NCI-H2227 (cell line): Measurements from ENCODE around the gene MYOCOS.
"Not testable (repeated sequence)": the region's sequence is repeated elsewhere in the genome, so short reads cannot be mapped to it uniquely, and the experiment has no call there.

Source experiments
- DNase-seq: peaks from one replicate; lab custom pipeline; 2025; ENCODE audit not compliant: unreplicated experiment; lab: John Stamatoyannopoulos, UW

The MYOCOS gene, protein sequence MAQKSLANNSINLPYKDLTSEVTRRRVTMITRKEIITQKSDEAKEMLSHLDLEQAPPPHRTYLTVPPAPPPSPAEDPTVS

DNA sequence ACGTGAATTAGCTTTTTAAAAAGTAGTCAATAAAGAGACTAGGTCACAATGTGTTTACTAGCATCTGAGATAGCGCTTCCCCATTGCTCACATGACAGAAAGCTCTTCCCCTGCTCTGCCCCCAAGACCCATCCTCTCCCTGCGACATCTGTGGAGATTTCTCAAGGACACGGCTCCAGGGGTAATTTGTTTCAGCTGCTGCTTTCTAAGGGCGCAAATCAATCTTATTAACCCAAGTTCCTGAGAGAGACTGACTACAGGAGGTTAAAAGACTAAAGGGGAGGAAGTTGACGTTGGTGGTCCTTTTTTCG is at the start of gene MYOCOS:
TSS of gene MYOCOS (plus strand) at position 92 of the 311 bp plus-strand sequence. CDS start 1,641 bp downstream, outside the sequence.
- DNase-seq, result peak; percentile 9

DNA sequence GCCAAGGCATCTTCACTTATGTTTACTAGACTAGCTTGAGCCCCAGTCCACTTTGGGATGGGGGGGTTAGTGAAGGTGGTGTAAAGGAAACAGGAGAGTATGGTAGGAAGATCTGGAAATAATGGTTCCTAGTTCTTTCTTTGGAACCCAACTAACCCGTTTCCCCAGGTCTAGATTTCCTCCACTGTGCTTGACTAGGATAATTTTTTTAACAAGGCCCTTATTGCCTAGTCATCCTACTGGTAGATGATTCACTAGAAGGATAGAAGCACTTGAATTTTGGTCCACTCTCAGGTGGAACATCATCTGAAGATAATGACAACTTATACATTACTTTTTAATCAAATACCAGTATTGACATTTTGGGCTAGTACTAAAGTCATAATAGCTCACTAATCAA is 45.9 kb upstream of the MYOCOS start:
- DNase-seq, result no peak

DNA sequence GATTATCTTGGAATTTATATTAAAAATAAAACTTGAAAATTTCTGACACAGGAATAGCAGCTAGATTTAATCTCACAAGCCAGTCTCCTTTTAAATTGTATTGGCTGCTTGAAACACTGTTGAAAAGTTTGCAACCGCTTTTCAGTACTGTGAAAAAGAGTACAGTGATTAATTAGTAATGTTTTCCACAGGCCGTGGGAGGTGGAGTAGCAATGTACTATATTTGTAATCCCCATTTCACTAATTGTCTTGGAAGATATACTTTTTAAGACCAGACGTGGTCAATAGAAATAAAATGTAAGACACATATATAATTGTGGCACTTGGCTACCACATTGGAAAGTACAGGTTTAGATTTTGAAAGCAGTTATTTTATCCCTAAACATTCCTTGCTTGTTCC is 40.8 kb upstream of the MYOCOS start:
- DNase-seq, result no peak

DNA sequence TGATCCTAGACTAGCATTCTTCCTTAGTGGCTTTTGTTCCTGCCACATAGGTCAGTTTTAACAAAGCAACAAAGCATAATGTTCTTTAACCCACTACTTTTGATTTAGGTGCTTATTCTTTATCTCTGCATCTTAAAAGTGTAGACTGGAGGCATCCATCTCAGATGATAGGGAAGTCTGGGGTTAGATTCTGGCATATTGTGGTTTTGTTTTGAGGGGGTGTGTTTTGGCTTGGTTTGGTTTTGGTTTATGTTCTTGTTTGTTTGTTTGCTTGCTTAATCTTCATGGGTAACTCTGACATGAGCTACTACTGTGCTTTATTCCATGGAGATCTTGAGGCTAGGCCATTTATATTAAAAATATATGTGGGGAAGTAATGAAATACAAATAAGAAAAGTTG is 40.3 kb upstream of the MYOCOS start:
- DNase-seq, result no peak

DNA sequence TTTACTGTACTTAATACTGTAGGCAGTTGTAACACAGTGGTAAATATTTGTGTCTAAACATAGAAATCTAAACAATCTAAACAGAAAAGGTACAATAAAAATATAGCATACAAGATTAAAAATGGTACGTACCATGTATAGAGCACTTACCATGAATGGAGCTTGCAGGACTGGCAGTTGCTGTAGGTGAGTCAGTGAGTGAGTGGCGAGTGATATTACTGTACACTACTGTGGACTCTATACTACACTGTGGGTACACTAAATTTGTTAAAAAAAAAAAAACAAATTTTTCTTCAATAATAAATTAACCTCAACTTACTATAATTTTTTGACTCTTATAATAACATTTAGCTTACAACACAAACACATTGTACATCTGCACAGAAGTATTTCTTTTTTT is 39.5 kb upstream of the MYOCOS start:
- no peak for DNase-seq

DNA sequence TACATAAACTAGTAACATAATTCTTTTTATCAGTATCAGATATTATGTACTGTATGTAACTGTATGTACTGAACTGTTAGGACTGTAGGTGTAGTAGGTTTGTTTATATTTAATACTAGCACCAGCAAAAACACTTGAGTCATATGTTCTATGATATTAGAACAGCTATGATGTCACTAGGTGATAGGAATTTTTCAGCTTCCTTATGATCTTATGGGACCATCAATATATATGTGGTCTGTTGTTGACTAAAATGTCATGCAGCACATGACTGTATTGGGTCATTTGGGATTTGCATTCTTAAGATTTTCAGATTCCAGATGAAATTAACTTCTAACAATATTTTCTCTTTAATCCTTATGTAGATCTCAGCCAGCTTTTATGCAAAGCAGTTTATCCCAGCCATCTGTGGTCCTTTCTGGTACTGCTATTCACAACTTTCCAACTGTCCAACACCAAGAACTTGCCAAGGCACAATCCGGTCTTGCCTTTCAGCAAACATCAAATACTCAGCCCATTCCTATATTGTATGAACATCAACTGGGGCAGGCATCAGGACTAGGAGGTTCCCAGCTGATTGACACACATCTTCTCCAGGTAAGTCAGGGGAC is 38.3 kb upstream of the MYOCOS start:
- DNase-seq, result no peak

DNA sequence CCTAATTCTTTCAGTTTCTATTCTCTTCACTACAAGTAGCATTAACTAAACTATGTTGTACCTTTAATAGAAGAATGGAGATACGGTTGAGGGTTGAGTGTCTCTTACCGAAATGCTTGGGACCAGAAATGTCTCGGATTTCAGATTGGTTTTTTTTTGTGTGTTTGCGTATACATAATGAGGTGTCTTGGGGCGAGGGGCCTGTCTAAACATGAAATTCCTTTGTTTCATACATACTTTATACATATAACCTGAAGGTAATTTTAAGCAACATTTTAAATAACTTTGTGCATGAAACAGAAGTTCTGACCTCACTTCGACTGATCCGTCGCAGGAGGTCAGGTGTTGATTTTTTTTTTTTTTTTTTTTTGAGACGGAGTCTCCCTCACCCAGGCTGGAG is 36.3 kb upstream of the MYOCOS start:
- no peak for DNase-seq

DNA sequence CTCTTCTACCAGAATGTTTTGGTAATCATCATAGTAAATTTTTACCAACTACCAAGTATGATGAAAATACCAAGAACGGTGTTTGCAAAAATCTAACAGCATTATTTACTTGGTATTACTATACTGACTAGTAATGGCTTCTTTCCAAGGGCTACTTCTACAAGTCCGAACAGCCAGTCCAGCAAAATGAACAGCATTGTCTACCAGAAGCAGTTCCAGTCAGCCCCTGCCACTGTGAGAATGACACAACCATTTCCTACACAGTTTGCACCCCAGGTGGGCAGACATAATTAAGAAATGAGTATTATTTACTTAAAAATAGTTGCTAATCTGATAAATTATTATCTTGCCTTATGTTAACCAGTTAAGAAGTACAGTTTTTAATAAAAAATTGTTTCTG is 33.8 kb upstream of the MYOCOS start:
- DNase-seq, result no peak

DNA sequence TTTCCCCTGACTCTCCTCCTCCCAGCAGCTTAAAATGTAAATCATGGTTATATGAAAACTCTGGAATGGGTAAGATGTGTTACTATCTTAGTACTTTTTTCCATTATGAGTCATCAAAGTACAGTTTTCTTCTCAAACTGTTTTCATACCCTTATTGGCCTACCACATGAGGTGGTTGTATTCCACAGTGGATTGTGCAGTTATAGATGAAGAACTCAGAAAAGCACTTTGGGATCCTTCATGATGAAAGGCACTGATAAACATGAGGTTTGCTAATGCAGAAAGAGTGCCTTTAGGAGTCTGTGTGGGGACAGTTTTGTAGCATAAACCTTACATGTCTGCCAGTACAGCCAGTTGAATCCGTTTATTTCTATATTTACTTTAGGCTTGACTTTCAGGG is 32.0 kb upstream of the MYOCOS start:
- DNase-seq, result no peak

DNA sequence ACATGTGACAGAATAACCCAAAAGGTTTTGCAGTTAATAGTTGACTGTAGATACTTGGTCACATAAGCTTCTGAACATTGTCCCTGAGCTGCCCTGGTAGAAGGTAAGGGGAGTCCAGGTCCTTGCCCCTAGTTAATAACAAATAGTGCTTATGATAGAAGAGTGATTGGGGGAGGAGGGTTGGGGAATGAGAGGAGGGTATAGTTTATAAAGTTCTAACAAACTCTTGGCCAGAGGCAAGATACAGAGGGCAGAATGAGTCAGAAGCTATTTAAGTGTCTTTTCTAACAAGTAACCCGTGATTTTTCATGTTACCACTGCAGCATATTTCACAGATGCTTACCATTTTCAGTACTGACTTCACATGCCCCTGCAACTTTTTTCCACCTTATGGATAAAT is 26.7 kb upstream of the MYOCOS start:
- no peak for DNase-seq

DNA sequence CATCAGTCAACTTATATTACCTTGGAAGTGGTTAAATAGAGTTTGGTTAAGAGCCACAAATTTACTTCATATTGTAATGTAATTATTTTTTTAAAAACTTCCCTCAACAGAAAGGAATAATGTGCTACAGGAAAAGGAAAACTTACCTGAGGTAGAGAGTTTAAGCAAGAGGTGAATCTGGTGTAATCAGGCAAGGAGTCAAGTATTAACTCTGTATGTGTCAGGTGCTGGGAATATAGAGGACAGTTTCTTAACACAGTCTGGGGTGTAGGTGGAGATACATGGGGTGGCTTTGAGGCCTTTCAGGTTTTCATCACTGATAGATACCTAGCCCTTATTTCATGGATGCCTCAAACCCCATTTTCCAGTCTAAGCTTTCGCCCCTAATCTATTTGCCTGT is 25.9 kb upstream of the MYOCOS start:
- no peak for DNase-seq

DNA sequence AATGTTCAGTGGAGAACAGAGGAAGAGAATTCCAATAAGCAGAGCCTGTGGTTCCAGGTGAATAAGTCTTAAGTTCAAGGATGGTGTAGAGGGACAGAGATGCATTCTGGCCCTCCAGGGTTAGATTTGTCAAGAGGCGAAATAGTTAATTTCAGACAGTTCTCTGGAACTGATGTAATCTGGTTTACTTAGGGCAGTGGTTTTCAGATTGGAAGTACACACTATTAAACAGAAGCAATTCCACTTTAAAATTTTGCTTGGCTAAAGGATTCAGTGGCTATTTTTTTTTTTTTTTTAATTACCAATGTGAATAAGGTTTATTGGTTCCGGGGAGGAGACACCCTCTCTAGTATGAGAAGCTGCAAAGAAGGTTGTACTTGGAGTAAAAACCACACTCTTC is 25.3 kb upstream of the MYOCOS start:
- no peak for DNase-seq

DNA sequence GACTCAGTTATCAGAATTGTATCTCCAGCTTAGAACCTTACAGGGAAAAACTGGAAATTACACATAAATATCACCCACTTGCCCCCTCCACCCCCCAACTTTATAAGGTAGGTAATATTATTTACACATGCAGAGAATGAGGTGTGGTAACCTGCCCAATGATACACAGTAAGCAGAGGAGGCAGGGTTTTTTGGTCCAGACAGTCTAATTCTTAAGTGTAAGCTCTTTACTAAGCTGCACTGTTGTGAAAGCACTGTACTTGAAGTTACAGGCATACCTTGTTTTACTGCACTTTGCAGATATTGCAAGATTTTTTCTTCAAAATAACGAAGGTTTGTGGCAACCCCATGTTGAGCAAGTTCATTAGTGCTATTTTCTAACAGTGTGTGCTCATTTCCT is 24.8 kb upstream of the MYOCOS start:
- no peak for DNase-seq

DNA sequence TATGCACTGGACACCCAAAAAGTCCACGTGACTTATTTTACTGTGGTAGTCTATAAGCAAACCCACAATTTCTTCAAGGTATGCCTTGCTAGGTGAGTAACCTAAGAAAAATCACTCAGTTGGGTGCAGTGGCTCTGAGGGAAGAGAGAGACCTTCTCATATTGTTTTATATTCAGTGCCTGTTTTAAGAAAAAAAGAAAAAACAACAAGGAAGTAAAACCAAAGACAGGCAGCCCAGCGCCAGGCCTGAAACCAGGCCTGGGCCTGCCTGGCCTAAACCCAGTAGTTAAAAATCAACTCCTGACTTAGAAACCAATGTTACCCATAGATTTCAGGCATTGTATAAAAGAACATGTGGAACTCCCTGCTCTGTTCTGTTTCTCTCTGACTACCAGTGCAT is 21.7 kb upstream of the MYOCOS start:
- not testable (repeated sequence) for DNase-seq

DNA sequence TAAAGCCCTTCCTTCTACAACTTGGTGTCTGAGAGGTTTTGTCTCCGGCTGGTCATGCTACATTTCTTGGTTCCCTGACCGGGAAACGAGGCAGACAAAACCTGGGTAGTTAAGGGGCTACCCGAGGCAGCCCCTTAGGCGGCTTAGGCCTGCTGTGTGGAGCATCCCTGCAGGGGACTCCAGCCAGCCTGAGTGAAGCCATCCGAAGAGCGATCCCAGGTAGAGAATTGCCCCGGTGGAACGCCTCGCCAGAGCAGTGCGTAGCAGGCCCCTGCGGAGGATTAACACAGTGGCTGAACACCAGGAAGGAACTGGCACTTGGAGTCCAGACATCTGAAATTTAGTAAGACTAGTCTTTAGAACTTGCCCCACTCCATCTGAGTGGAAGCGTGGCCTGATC is 21.2 kb upstream of the MYOCOS start:
- DNase-seq, result no peak

DNA sequence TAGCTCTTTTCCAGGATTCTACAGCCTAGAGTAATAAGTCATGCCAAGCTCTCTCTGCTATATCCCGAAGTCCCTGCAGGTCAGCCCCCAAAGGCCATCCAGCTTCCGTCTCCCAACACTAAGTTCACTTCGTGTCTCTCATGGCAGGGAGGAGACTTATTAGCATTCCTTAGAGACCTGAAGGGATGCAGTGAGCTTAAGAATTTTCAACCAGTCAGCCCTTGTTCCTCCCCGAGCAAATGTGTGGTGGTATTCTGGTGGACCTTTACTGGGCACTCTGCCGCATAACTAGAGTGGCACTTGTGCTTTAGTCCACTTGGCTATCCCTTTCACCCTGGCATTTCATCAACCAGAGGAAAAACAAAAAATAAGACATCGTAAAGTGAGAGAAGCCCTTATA is 19.0 kb upstream of the MYOCOS start:
- not testable (repeated sequence) for DNase-seq

DNA sequence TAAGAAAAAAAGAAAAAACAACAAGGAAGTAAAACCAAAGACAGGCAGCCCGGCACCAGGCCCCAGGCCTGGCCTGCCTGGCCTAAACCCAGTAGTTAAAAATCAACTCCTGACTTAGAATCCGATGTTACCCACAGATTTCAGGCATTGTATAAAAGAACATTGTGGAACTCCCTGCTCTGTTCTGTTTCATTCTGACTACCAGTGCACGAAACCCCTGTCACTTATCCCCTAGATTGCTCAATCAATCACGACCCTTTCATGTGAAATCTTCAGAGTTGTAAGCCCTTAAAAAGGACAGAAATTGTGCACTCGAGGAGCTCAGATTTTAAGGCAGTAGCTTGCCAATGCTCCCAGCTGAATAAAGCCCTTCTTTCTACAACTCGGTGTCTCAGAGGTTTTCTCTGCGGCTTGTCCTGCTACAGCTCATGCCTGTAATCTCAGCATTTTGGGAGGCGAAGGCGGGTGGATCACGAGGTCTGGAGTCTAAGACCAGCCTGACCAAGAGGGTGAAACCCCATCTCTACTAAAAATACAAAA is 15.6 kb upstream of the MYOCOS start:
- no peak for DNase-seq

DNA sequence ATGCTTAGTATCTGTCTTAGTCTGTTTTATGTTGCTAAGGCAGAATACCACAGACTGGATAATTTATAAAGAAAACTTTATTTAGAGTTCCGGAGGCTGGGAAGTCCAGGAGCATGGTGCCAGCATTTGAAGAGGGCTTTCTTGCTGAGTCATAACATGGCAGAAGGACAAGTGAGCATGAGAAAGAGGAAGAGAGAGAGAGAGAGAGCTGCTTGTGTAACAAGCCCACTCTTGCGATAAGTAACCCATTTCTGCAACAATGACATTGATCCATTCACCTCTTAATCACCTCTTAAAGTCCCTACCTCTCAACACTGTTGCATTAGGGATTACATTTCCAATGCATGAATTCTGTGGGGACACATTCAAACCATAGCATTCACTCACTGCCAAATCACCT is 11.7 kb upstream of the MYOCOS start:
- DNase-seq, result no peak

DNA sequence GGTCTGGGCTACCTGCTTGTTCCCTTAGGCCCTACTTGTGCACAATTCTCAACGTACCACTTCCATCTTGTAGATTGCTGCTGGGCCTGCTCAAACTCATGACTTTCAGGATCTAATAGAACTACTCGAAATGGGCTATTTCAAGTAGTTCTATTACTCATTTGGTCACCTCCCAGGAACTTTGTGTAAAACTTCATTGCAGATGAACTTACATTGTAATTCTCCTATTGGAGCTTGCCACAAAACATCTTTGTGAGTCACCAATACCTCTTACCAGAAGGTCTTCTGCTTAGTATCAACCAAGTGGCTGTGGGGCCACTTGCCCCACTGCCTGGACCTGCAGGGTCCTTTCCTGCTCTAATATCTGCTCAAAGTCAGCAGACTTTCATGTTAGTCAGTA is 10.7 kb upstream of the MYOCOS start:
- DNase-seq, result no peak

DNA sequence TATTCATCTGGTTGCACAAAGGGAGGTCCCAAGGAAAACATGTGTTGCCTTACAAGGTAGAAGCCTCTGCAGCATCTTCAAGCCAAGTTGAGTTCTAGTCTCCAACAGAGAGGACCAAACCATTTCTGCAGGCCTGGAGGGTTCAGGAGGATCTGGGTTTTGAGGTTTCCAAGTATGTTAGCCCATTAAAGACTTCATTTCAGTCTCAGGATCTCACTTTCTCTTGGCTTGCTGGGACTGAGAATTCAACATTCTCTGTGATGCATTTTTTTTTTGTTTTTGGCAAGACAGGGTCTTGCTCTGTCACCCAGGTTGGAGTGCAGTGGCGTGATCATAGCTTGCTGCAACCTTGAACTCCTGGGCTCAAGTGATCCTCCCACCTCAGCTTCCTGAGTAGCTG is 8.8 kb upstream of the MYOCOS start:
- DNase-seq, result no peak

DNA sequence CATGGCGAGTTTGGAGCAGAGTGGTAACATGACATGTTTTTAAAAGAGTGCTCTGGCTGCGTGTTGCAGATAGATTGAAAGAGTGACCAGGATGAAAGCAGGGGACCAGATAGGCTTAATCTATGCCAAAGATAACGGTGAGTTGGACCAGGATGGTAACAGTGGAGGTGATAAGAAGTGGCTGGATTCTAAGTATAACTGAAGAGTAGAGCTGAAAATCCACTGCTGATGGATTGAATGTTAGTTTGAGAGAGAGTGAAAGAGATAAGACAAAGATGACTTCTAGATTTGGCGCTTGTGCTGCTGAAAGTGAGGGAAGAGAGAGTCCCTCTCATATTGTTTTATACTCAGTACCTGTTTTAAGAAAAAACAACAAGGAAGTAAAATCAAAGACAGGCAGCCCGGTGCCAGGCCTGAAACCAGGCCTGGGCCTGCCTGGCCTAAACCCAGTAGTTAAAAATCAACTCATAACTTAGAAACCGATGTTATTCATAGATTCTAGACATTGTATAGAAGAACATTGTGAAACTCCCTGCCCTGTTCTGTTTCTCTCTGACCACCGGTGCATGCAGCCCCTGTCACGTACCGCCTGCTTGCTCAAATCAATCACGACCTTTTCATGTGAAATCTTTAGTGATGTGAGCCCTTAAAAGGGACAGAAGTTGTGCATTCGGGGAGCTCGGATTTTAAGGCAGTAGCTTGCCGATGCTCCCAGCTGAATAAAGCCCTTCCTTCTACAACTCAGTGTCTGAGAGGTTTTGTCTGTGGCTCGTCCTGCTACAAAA is 6.7 kb upstream of the MYOCOS start:
- DNase-seq, result not testable (repeated sequence)

DNA sequence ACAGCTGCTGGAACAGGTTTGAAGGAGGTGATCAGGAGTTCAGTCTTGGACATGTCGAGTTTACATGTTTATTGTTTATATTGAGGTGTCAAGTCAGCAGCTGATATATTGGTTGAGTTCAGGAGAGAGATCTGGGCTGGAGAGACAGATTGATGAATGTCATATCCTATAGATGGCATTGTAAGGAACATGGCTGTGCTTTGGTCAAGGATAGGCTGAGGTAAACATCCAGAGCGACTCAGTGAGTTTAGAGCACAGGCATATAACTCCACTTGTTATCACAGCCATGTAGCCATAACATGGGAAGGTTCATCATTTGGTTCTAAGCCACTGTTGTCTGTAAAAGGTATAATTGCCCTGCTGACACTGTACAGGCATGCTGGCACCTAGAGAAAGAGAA is 5.5 kb upstream of the MYOCOS start:
- DNase-seq, result no peak
